Measurements from ENCODE around the gene WDR27.

- TF ChIP-seq CTCF (IDR thresholded peaks at IDR 0.05) (no peak), POLR2A (IDR thresholded peaks at IDR 0.05) (no peak), EP300 (IDR thresholded peaks at IDR 0.05) (no peak)
These were observed 37.6 kb downstream of the WDR27 start for GRCh38 chr6:169664227-169664626.
